ENCODE results near the gene MMD2. TPM values are rescaled to one million over a fixed set of nuclear protein-coding genes. Genes with fewer than 3 reads are reported as not detected.
A peak's percentile ranks its signal among the peaks of the same experiment; 100 is the strongest.

The MMD2 gene
- polyA plus RNA-seq, 2 of the 4 experiments (the other 2 are of a cell fraction) = not detected

GRCh38 chr7:4939971-4940728 lies 18.8 kb downstream of the MMD2 start (continued):
- TF ChIP-seq REST (IDR thresholded peaks at IDR 0.05) (no peak), BHLHE40 (IDR thresholded peaks at IDR 0.05; ENCODE audit: low read depth, low read length) (no peak), USF2 (IDR thresholded peaks at IDR 0.05) (no peak), RAD21 (conservative IDR thresholded peaks at IDR 0.05 in 1 of 2, IDR thresholded peaks at IDR 0.05 in 1 of 2) (no peak), CEBPB (IDR thresholded peaks at IDR 0.05) (no peak), CBX8 (IDR thresholded peaks at IDR 0.05) (no peak), MAFK (IDR thresholded peaks at IDR 0.05; ENCODE audit: partially characterized antibody) (no peak), NPAS2 (CRISPR knock-in tag; IDR thresholded peaks at IDR 0.05; ENCODE audit: borderline replicate concordance) (no peak), RNF2 (IDR thresholded peaks at IDR 0.05; ENCODE audit: borderline replicate concordance, low read depth) (no peak)
- TF ChIP-seq, protein P1, sequence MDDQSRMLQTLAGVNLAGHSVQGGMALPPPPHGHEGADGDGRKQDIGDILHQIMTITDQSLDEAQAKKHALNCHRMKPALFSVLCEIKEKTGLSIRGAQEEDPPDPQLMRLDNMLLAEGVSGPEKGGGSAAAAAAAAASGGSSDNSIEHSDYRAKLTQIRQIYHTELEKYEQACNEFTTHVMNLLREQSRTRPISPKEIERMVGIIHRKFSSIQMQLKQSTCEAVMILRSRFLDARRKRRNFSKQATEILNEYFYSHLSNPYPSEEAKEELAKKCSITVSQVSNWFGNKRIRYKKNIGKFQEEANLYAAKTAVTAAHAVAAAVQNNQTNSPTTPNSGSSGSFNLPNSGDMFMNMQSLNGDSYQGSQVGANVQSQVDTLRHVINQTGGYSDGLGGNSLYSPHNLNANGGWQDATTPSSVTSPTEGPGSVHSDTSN (IDR thresholded peaks at IDR 0.05) = no peak

GRCh38 chr7:4937411-4937810 lies 21.6 kb downstream of the MMD2 start:
- Histone ChIP-seq H3K27ac (no peak overlapping the region), H3K4me1 (no peaks in the 10 kb centered on the region), H3K4me2 (no peak overlapping the region), H3K4me3 (no peak overlapping the region), H3K9me3 (no peaks in the 10 kb centered on the region)
- FAIRE-seq (no peak), DNase-seq (ENCODE audit: low read depth in 1 of 2, low spot score in 1 of 2) (no peak), ATAC-seq (no peak)
- TF ChIP-seq USF2 (IDR thresholded peaks at IDR 0.05) = no peak
- ChIA-PET CTCF (no interaction called here), POLR2A (no interaction called here)
- 62% methylated on average over 7 of the region's 7 CpGs for WGBS (ENCODE audit: missing lambda C conversion rate)

- DNase-seq (ENCODE audit: low read depth in 1 of 2, low spot score in 1 of 2) = no peak
- ATAC-seq = no peak
- POLR2A ChIA-PET = no interaction called here
- H3K9me3 ChIP-seq = no peaks in the 10 kb centered on the region
- FAIRE-seq = no peak
- TF ChIP-seq KDM1A (IDR thresholded peaks at IDR 0.05; ENCODE audit: low read depth) (peak; percentile 43; the same call in 1 of the 2 replicates), MAZ (IDR thresholded peaks at IDR 0.05; ENCODE audit: borderline replicate concordance, low read depth, low read length) (no peak), ZFP36 (IDR thresholded peaks at IDR 0.05; ENCODE audit: borderline replicate concordance, partially characterized antibody) (peak; percentile 52)
- H3K27ac ChIP-seq = no peak overlapping the region
- 58% methylated on average over 14 of the region's 15 CpGs for WGBS (ENCODE audit: missing lambda C conversion rate)
- H3K4me1 ChIP-seq = no peaks in the 10 kb centered on the region
- CTCF ChIA-PET = interaction anchor here (1.3 kb wide), 1 partner anchor 39 kb away, joined by 5 read pairs; no protein-coding TSS in a partner anchor
- no peak overlapping the region for H3K4me3 ChIP-seq
- H3K4me2 ChIP-seq = no peak overlapping the region
Measured at GRCh38 chr7:4934419-4935025, 24.5 kb downstream of the MMD2 start.

Data from A549 (cell line).